HepG2 (cell line): Measurements from ENCODE around the gene DUS1L.
A peak's percentile ranks its signal among the peaks of the same experiment; 100 is the strongest.

Experiments
- CTCF ChIP-seq: sonication (generic); formaldehyde crosslinking; IDR thresholded peaks from 2 replicates; pipeline ENCODE4 v1.5.0; 2020; ENCODE audit warnings: mild to moderate bottlenecking, missing genetic modification reagents, moderate library complexity
- PRPF4 ChIP-seq: fragments of 200-400 bp; formaldehyde crosslinking; IDR thresholded peaks from 2 replicates; pipeline ENCODE4 v1.6.1; 2016; ENCODE audit warnings: low read length, low read depth; ENCODE audit not compliant: poor library complexity, severe bottlenecking

GRCh38 chr17:82022310-82022980 lies 43.2 kb downstream of the DUS1L start, which contains the start of gene CENPX:
- peak; percentile 20; the same call in 1 of the 2 replicates for TF ChIP-seq CTCF (CRISPR knock-in tag)
- TF ChIP-seq PRPF4: no peak
